HEK293 (cell line): ENCODE results near the gene MTRF1L.

ENCODE experiments used
- ZNF132 ChIP-seq: fragments of 450-650 bp; formaldehyde crosslinking; IDR thresholded peaks from 2 replicates; pipeline ENCODE4 v1.5.1; 2017; ENCODE audit warnings: missing biosample characterization, missing genetic modification characterization, borderline replicate concordance
- ZNF2 ChIP-seq: fragments of 450-650 bp; formaldehyde crosslinking; IDR thresholded peaks from 2 replicates; pipeline ENCODE4 v1.5.1; 2016; ENCODE audit warnings: missing biosample characterization, missing genetic modification characterization

DNA sequence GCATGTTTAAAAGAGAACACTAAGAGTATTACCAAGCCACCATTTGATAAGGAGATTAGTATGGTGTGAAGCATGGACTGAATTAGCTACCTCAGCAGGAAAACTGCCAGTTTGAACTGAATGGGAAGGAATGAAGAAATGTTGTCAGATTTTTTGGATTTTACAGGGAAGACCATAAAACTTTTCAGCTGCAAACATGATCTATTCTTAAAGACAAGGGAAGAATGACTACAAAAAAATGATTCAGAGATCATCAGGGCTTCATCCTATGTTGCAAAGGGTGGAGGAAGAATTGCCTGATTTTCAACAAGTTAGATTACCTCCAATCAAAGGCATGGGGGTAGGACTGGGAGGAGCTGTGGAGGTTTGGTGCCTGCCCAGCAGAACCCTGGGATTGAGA is 49.3 kb upstream of the MTRF1L start:
- TF ChIP-seq ZNF2 (tag by site-specific recombination), result no peak
- TF ChIP-seq ZNF132 (tag by site-specific recombination), result no peak
